Ovary (tissue), 9 donors: ENCODE results near the gene ENOPH1. TPM values are rescaled to one million over a fixed set of nuclear protein-coding genes. Genes with fewer than 3 reads are reported as not detected.

Source experiments
- DNase-seq, 5 donors: peaks; one replicate each; pipeline ENCODE4 v3.0.0-alpha.2; 2019 to 2020
- H3K27ac ChIP-seq, 2 donors: fragments of 200-600 bp; one replicate each; pipeline versions ENCODE4 v1.5.1 to v1.8.0; 2019 to 2022
- H3K27me3 ChIP-seq: fragments of 200-600 bp; one replicate; pipeline ENCODE4 v1.8.0; 2022
- H3K36me3 ChIP-seq: fragments of 200-600 bp; sonication (generic); one replicate; pipeline ENCODE4 v1.5.1; 2019
- H3K4me1 ChIP-seq: one replicate; pipeline ENCODE4 v1.8.1; 2013; ENCODE audit warnings: mild to moderate bottlenecking, moderate library complexity; ENCODE audit not compliant: insufficient read depth
- H3K4me3 ChIP-seq: fragments of 200-600 bp; sonication (generic); one replicate; pipeline ENCODE4 v1.5.1; 2017
- H3K9me3 ChIP-seq, 2 donors: fragments of 200-600 bp in 1 of 2; sonication (generic) in 1 of 2; one replicate each; pipeline versions ENCODE4 v1.5.1 to v1.8.1; 2013 to 2019; ENCODE audit warnings: mild to moderate bottlenecking in 1 of 2, moderate library complexity in 1 of 2
- EP300 ChIP-seq: sonication (generic); formaldehyde crosslinking; IDR thresholded peaks from one replicate; pipeline ENCODE4 v1.6.1; 2017; ENCODE audit warnings: antibody characterized with exemption
- POLR2A ChIP-seq: fragments of 450-650 bp; IDR thresholded peaks from one replicate; pipeline ENCODE4 v1.6.1; 2017; ENCODE audit warnings: antibody characterized with exemption, mild to moderate bottlenecking, moderate library complexity
- WGBS, 3 donors: extraction: QIAGEN DNeasy Blood & Tissue Kit in 1 of 3; methylation state at CpG; one replicate each; pipeline versions ENCODE4 v1.1.5 to v1.1.7; 2013 to 2017; 5-methylcytosine and 5-hydroxymethylcytosine counted together
- intact Hi-C, 4 donors: fragments of 100-400 bp; cut with DNase I; formaldehyde crosslinking; loops; one replicate each; pipeline versions ENCODE4 v1.11.0 to v1.15.1; 2022 to 2023
- polyA plus RNA-seq, 2 donors: library from polyadenylated mRNA; stranded (reverse); fragments of 200-250 nt in 1 of 2; fragments of 350-450 nt in 1 of 2; fragmentation: Illumina TruSeq in 1 of 2; extraction: RNeasy Lipid Tissue Mini Kit (QIAGEN cat#74804) in 1 of 2; gene quantifications; one replicate each; pipeline ENCODE4 v1.2.3, GENCODE V29; 2013 to 2014
- total RNA-seq, 7 donors: library from RNA; depleted of rRNA in 2 of 7; stranded (reverse); fragments of >200 nt in 2 of 7; fragmentation: NEBNext Ultra II Directional in 3 of 7; extraction: Animal tissue kit (Norgen Biotek cat#: 25700) in 3 of 7; gene quantifications; one replicate each; pipeline versions ENCODE4 v1.1.0 to v1.2.4, GENCODE V29; 2016 to 2023
- TF ChIP-seq, protein P1 (sequence below), 3 donors: fragments of 450-650 bp in 2 of 3; fragments of 200-600 bp in 1 of 3; IDR thresholded peaks; one replicate each; pipeline versions ENCODE4 v1.5.1 to v1.8.0; 2016 to 2022; ENCODE audit warnings: antibody characterized with exemption in 3 of 3, mild to moderate bottlenecking in 1 of 3
- donor health status: DM: no; HTN: no; CAD: no; lungs with moderate emphysema.
- donor health status: DM: no; HTN: no; CAD: no.
- donor health status: Bipolar disorder and iron deficiency.
- donor health status: DM: yes; HTN: yes; CAD: no.
- donor health status: DM: no; HTN: no; CAD: no.
- donor health status: DM: yes; HTN: yes; CAD: no.

The ENOPH1 gene
- total and polyA plus RNA-seq, 9 donors: 16.1 to 34.2 (median 24.1) TPM

DNA sequence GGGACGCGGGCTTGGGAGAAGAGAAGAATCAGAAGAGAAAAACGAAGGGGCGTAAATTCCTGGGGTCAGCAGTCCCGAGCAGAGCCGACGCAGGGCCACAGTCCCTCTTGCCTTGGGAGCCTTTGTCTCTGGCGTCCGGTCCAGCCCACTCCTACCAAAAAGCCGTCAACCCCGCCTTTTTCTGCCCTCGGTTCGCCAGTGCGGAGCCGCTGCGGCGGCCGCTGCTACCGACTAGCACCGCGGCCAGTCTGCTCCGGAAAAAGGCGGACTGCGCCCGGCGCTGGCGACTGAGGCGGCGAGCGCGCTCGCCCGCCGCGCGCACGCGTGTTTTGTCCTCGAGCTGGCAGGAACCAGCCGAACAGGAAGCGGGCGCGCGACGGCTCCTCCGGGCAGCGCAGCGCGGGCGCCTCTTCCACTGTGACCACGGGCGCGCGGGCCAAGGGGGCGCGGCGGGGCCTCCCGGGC lies 630 bp upstream of the ENOPH1 start:
- DNase-seq: no peak
- H3K4me3 ChIP-seq: peak overlapping the region; percentile 95
- intact Hi-C loops: loop anchor here (1.0 to 5.0 kb wide), 3 partner anchors 55 to 57 kb away; partner anchors contain the start of gene HNRNPD (in 3 of the 4)
- TF ChIP-seq EP300 (no peak), POLR2A (no peak)
- TF ChIP-seq, protein P1, sequence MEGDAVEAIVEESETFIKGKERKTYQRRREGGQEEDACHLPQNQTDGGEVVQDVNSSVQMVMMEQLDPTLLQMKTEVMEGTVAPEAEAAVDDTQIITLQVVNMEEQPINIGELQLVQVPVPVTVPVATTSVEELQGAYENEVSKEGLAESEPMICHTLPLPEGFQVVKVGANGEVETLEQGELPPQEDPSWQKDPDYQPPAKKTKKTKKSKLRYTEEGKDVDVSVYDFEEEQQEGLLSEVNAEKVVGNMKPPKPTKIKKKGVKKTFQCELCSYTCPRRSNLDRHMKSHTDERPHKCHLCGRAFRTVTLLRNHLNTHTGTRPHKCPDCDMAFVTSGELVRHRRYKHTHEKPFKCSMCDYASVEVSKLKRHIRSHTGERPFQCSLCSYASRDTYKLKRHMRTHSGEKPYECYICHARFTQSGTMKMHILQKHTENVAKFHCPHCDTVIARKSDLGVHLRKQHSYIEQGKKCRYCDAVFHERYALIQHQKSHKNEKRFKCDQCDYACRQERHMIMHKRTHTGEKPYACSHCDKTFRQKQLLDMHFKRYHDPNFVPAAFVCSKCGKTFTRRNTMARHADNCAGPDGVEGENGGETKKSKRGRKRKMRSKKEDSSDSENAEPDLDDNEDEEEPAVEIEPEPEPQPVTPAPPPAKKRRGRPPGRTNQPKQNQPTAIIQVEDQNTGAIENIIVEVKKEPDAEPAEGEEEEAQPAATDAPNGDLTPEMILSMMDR (IDR thresholded peaks at IDR 0.05): no peak
- peaks cover 6% of the 10 kb centered on the region for H3K4me1 ChIP-seq
- H3K27me3 ChIP-seq: no peaks in the 10 kb centered on the region
- H3K9me3 ChIP-seq: no peaks in the 10 kb centered on the region
- no peaks in the 10 kb centered on the region for H3K36me3 ChIP-seq
- H3K27ac ChIP-seq: peak overlapping the region; percentile 91 to 94
- 0% methylated on average over 7 to 58 of the region's 58 CpGs for WGBS, 3 donors

DNA sequence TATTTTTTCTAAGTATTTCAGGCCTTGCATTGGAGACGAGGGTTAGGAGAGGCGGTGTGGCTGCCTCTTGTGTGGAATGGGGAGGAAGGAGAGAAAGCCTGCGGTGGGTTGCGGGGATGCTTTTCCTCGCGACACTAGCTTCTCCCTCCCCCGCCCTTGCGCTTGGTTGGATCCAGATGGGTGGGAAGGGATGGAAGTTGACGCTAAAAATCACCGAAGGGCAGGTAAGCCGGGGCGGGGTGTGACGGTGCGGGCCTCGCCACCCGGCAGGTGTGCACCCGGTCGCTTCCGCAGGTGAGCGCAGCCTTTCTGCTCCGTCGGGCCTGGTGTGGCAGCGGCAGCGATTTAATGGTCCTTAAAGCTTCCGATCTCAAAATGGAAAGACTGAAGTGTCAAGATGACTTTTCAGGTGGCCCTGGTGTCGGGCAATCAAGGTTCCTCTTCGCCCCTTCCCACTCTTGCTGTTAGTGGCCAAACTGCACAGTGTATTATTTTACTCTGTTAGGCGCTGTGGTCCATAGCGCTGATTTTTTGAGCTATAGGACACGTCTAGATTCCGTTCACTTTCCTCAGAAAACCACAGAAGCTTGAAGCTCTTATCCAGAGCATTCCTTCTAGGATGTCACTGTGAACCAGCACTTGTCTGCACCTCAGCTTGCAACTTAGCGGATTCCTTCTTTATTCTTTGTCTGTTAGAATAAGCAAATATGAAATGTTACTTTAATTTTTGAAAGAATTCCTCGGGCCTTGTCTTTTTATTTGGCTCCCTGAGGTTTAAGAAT lies 765 bp downstream of the ENOPH1 start:
- TF ChIP-seq EP300: no peak
- TF ChIP-seq, protein P1 (IDR thresholded peaks at IDR 0.05): no peak
- TF ChIP-seq POLR2A: no peak
- WGBS, 3 donors: 1 to 3% (median 2%) methylated on average over 33 of the region's 33 CpGs
- Histone ChIP-seq H3K27ac (peak overlapping the region; percentile 91 to 94), H3K4me3 (peak overlapping the region; percentile 95), H3K4me1 (peaks cover 5% of the 10 kb centered on the region), H3K9me3 (no peaks in the 10 kb centered on the region), H3K27me3 (no peaks in the 10 kb centered on the region), H3K36me3 (no peaks in the 10 kb centered on the region)
- intact Hi-C loops: no loop called here
- peak in 3 of 5 donors; percentile 34 to 54 (median 51) for DNase-seq

DNA sequence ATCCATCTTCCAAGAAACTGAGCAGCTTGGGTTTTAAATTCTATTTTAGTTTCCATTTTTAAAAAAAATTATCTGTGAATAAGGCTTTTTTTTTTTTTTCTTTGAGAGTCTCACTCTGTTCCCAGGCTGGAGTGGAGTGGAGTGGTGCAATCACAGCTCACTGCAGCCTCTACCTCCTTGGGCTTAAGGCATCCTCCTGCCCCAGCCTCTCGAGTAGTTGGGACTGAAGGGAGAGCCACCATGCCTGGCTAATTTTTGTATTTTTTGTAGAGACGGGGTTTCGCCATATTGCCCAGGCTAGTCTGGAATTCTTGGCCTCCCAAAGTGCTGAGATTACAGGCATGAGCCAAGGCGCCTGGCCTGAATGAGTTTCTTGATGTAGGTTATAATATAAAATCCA lies 1.4 kb downstream of the ENOPH1 start:
- Histone ChIP-seq H3K36me3 (no peaks in the 10 kb centered on the region), H3K4me1 (peaks cover 5% of the 10 kb centered on the region), H3K9me3 (no peaks in the 10 kb centered on the region), H3K27ac (no peak overlapping the region), H3K4me3 (no peak overlapping the region), H3K27me3 (no peaks in the 10 kb centered on the region)
- no peak for DNase-seq
- TF ChIP-seq POLR2A: no peak
- TF ChIP-seq EP300: no peak
- TF ChIP-seq, protein P1 (IDR thresholded peaks at IDR 0.05): no peak
- WGBS, 3 donors: 87 to 90% (median 88%) methylated on average over 4 of the region's 4 CpGs
- intact Hi-C loops: no loop called here

DNA sequence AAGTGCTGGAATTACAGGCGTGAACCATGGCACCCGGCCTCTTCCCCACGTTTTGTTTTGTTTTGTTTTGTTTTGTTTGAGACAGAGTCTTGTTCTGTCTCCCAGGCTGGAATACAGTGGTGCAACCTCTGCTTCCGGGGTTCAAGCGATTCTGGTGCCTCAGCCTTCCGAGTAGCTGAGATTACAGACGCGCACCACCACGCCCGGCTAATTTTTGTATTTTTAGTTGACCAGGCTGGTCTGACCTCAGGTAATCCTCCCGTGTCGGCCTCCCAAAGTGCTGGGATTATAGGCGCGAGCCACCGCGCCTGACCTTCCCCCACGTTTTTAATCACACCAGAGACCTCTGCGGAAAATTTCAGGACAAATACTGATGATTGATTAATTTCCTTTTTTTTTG lies 2.2 kb downstream of the ENOPH1 start:
- H3K4me3 ChIP-seq: no peak overlapping the region
- no peak overlapping the region for H3K27ac ChIP-seq
- no peak for DNase-seq
- TF ChIP-seq, protein P1 (IDR thresholded peaks at IDR 0.05): no peak
- TF ChIP-seq POLR2A (no peak), EP300 (no peak)
- H3K9me3 ChIP-seq: no peaks in the 10 kb centered on the region
- no peaks in the 10 kb centered on the region for H3K36me3 ChIP-seq
- H3K4me1 ChIP-seq: peaks cover 3% of the 10 kb centered on the region
- no peaks in the 10 kb centered on the region for H3K27me3 ChIP-seq
- intact Hi-C loops: no loop called here
- WGBS, 3 donors: 84 to 87% (median 86%) methylated on average over 18 of the region's 18 CpGs
